HUDEP-2 (cell line): ENCODE results near the gene CHAT.
A peak's percentile ranks its signal among the peaks of the same experiment; 100 is the strongest.

Experiments used
- DNase-seq, 76 experiments: peaks; one replicate each; lab custom pipeline; 2025; ENCODE audit not compliant: unreplicated experiment in 76 of 76; lab: John Stamatoyannopoulos, UW

The CHAT gene

DNA sequence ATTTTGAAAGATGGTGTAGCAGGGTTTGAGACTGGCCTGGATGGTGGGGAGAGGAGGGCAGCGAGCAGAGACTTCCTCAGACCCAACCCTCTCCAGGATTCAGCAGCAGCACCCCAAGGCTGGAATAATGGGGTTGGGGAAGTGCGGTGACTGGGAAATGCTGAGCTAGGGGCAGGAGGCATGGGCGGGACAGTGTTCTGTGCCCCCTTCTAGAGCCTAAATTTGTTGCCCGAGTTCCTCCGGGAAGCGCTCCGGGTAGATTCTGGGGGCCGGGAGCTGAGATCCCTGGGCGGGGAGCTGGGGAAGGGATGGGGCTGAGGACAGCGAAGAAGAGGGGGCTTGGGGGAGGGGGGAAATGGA is at the start of gene CHAT:
TSS of gene CHAT (plus strand) at position 156 of the 360 bp plus-strand sequence. CDS start at position 309, 153 bp downstream.
- DNase-seq: no peak

DNA sequence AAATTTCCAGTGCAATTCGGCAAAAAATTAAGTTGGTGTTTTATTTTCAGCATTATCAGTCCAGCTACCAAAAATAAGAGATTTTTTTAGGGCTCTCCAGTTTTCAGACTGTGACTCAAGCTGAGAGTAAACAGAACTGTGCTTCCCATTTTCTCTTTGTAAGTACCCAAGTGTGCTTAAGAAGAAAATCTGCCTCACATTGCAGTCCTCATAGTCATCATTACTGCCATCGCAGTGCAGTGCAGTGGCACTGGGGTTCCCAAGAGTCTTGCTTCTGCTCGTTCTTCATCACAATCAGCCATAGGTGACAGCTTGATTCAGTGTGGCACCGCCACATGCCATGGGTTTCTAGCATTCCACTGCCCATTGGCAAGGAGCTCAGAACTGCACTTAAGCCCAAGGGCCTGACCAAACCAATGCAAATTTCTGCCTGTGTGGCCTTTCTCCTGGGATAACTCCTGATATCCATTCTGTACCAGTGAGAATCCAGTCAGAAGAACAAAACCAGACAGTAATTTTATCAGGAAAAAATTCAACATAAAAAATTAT is 49.3 kb upstream of the CHAT start:
- no peak for DNase-seq

DNA sequence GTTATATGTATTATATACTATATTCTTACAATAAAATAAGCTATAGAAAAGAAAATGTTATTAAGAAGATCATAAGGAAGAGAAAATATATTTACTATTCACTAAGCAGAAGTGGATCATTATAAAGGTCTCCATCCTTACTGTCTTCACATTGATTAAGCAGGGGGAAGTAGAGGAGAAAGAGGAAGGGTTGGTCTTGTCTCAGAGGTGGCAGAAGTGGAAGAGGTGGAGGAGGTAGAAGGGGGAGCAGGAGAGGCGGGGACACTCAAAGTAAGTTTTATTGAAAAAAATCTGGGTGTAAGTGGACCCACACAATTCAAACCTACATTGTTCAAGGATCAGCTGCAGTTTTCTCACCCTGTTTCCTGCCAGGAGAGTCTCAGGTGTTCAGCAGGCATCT is 46.0 kb upstream of the CHAT start:
- DNase-seq: no peak

DNA sequence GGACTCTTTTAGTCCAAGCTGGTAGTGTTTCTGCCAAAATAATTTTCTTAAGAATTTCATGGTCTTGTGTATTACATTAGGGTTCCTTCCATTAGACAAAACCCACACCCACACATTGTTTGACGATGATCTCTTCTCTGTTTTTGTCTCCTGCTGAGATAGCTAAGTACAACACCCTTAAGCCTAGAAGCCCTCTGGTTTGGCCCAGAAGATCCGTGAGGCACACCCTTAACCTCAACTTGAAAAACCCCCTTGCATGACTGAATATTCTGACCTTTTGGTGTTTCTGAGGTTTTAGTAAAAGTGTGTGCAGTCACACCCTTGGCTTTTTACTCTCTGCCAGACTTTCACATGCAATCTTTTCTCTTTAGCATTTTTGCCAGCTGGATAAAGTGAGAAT is 45.6 kb upstream of the CHAT start:
- DNase-seq: no peak

DNA sequence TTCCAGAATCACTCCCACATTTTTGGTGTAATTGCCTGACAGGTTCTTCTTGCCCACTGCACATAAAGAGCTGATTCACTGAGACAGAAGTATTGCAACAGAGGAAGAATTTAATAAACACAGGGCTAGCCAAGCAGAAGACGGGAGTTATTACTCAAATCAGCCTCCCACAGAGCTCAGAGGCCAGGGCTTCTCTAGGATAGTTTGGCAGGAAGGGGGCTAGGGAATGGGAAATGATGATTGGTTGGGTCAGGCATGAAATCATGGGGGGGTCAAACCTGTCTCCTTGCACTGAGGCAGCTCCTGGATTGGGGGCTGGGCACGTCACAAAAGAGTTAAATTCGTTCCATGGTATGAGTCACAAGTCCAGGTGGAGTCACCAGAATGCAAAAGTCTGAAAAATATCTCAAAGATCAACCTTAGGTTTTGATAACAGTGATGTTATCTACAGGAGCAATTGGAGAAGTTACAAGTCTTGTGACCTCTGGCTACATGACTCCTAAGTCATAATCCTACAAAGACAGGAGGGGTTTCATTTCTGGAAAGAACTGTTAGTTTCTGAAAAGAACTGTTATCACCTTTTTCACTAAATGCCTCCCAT is 44.7 kb upstream of the CHAT start:
- no peak for DNase-seq

DNA sequence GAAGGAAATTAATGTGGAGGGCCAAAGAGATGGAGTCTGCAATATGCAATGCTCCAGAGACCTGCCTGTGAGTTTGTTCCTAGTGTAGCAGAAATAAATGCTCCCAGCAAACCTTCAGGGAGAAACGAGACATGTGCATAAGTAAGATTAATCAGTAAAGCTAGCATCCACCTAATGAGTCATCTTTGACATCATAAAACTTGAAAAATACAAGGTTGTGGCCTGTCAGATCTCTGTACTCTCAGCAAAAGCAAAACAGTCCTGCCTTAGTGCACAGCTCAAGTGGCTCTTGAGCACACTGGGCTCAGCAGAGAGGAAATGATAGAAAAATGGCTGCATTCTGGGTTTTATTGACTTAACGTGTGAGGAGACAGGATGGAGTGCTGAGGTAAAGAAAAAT is 42.4 kb upstream of the CHAT start:
- DNase-seq: no peak

DNA sequence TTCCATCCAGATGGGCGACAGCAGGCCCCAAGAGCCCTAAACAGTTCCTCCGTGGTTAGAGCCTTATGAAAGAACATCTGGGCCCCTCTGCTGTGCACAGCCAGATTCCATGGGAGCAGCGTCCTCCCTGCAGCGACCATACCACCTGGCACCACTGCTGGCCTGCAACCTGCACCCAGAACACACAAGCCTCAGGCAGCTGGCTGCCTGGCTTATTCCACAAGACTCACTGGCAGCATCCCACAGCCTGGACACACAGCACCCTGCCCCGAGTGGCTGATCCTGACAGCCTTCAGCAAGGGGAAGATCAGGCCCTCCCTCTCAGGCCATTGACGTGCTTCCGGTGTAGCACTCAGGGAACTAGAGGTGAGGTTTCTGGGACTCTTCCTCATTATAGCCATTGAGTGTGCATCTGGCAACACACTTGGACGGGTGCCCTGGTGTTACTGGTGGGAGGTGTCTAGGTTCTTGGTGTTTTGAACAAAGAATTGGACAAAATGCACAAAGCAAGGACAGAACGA is 41.2 kb upstream of the CHAT start:
- no peak for DNase-seq

DNA sequence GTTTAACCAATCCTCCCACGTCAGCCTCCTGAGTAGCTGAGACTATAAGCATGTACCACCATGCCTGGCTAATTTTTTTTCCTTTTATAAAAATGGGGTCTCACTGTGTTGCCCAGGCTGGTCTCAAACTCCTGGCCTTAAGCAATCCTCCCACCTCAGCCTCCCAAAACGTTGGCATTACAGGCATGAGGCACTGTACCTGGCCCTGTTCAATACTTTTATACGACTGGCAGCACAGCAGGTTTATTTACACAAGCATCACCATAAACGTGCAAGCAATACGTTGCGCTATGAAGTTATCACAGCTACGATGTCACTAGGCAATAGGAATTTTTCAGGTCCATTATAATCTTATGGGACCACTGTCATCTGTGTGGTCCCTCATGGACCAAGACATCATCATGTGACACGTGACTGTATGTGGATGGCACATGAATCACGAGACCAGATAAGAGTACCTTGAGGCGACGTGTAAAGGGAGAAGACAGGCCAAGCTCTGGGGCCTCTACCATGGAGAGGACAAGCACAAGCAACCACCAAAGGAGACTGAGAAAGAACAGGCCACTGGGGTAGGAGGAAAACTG is 38.3 kb upstream of the CHAT start:
- DNase-seq: no peak

DNA sequence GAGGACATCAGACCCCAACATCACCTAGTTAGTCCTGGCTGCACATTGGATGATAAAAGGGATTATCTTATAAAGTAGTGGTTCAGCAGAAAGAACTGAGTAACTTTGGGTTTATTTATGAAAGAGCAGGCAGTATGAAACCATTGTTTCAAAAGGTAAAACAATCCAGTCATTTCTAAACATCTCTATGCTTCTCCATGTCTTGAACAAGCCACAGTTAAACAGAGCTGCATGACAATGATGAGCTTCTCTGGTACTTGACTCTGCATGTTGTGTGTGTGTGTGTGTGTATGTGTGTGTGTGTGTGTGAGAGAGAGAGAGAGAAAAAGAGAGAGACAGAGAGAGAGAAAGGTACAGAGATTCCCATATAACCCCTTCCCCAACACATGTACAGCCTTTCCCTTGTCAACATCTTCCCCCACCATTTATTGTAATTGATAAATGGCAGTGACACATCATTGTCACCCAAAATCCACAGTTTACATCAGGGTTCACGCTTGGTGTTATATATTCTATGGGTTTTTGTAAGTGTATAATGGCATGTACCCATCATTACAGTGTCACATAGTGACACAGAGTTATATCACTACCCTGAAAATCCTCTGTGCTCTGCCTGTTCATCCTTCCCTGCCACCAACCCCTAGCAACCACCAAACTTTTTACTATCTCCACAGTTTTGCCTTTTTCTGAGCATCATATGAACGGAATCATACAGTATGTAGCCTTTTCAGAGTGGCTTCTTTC is 36.5 kb upstream of the CHAT start:
- no peak for DNase-seq

DNA sequence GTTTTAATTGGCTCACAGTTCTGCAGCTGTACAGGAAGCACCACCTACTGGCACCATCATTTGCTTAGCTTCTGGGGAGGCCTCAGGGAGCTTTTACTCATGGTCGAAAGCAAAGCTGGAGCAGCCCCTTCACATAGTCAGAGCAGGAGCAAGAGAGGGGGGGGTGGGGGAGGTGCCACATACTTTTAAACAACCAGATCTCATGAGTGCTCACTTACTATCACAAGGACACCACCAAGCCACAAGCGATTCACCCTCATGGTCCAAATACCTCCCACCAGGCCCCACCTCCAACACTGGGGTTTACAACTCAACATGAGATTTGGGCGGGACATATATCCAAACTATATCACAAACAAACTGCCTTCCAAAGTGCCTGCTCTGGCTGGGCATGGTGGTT is 35.4 kb upstream of the CHAT start:
- no peak for DNase-seq

DNA sequence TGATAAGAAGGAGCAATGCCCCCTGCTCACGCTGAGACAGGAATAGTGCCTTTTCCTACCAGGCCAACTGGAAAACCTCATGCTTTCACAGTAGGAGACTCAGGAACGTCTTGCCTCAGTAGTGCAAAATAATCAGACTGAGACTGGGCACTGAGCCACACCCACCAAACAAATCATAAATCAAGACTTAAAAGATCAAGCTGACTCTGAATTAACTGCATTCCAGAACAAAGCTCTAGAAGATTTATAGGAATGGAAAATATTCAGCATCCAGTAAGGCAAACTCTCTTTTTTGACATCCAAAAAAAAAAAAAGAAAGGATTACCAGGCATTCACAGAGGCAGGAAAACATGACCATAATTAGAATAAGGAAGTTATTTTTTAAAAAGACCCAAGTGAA is 34.2 kb upstream of the CHAT start:
- DNase-seq: no peak

DNA sequence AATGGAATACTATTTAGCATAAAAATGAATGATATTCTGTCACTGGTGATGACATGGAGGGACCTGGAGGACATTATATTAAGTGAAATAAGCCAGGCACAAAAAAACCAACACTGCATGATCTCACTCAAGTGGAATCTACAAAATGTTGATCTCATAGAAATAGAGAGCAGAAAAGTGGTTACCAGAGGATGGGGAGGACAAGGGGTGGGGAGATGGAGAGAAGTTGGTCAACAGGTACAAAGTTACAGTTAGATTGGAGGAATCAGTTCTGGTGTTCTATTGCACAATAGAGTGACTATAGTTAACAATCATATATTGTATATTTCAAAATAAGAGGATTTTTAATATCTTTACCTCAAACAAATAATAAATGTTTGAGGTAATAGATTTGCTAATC is 28.4 kb upstream of the CHAT start:
- DNase-seq: no peak

DNA sequence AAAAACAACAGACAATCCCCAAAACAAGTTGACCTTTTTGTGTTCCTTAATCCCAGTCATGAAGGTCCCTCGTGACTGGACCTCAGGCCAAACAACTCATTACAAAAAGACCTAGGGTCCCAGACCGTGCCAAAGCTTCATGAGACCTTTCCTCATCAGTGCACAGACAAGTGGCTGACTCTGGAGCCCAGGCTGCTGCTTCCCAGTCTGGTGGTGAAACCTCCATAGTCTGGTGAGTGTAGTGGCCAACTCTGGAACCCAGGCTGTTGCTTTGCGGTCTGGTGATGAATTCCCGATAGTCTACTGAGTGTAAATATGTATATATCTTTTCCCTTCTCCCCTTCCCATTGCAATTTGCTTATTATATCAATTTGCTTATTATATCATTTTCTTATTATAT is 25.9 kb upstream of the CHAT start:
- no peak for DNase-seq

DNA sequence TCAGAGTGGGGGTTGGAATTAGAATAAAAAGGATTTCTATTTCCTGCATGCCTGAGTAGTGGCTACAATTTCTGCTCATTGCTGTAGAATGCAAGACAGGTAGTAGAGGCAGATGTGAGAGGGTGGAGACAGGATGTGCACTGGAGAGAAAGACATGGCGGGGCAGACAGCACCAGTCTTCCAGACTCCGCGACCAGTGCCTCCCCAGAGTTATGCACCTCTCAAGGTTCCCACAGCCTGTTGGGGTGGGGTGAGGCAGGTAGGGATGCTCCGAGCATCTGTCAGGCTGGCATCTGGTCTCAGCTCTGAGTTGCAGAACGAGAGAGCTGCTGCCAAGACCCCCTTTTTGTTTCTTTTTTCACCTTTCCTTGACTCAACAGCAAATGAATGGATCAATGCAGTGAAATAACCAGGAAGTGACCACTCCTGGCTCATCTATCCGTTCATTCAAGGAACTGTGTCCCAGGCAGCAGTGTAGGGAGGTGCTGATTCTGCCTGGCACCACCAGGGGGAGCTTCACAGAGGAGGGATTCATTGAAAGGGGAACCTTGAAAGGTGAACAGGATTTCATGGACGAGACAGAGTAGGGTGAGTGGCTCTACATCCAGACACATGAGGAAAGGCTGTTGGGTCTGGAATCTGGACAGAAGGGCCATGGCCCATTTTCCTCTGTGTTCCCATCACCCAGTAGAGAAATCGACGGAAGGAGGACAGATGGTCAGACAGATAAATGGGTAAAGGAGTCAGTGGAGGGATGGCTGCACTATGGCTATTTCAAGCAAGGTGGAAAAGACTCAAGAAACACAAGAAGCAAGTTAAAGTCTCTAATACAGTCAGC is 20.9 kb upstream of the CHAT start:
- peak in 38 of 76 experiments; percentile 2 to 57 (median 25) for DNase-seq

DNA sequence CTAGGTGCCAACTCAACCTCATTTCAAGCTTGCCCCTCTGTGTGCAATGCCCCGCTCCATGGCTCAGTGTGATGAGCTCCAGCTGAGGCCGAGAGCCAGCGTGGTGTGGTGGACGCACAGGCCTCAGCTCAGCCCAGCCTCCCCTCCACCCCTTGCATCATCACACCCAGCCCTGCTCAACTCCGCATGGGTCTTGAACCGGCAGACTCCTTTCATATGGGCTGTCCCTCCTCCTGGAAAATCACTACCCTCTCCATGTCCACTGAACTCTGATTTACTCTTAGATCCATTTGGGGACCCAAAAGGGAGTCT is 20.3 kb upstream of the CHAT start:
- no peak for DNase-seq

DNA sequence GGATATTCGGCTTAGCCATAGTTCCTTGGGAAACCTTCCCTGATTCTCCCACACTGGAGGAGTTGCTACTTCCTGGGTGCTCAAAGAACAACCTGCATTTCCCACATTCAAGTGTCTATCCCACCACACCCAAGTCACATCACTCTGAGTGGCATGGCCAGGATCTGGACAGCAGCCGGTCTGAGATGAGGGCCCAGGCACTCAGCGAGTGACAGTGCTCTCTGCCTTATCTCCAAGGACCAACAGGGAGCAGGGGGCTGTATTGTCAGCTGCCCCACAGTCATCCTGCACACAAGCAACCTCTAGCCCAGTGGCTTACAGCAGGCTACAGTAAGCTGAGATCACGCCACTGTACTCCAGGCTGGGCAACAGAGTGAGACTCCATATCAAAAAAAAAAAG is 19.8 kb upstream of the CHAT start:
- no peak for DNase-seq

DNA sequence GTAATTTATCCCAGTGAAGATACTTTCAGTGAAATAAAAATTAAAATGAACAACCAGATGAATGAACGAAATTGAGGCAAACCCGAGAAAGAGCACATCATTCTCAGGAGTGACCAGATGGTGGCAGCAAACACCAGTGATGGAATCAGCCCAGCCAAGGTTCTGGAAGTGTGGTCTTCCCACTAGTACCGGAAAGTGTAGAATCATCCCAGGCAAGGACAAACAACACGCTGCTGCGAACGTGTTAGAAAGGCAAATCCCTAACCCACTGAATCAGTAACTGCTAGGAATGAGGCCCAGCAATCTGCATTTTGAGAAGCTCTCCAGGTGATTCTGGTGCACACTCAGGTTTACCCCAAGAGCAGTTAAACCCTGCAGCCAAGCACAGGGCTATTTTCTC is 19.2 kb upstream of the CHAT start:
- peak in 21 of 76 experiments; percentile 2 to 40 (median 15) for DNase-seq

DNA sequence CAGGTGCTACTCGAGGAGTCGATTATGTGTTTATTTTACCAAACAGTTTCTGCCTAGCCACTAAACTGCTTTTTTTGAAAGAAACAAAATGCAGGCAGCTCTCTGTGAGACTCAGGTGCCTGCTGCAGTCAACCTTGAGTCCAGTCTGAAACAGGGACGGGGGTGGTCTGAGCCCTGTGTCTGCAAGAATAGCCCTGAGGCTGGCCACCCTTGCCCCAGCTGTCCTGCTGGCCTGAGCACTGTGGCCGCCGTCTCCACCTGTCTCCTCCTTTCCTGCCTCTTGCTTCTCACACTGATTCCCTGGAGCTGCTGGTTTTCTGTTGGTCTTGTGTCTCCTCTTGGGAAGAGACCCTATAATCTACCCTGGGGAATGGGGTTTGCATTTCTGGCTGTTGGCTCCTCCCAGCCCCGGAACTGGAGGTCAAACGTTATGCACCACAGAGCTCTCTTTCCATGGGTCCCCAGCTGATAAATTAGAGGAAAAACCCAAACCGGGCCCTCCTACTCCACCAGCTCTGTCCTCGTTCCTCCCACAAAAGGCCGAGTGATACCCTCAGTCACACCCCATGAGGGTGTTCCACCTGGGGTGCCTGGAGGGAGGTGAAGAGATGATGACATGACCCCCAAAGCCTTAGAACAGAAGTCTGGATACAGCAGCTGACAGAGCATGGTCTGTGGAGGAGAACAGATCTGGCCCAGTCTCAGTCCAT is 18.7 kb upstream of the CHAT start:
- no peak for DNase-seq

DNA sequence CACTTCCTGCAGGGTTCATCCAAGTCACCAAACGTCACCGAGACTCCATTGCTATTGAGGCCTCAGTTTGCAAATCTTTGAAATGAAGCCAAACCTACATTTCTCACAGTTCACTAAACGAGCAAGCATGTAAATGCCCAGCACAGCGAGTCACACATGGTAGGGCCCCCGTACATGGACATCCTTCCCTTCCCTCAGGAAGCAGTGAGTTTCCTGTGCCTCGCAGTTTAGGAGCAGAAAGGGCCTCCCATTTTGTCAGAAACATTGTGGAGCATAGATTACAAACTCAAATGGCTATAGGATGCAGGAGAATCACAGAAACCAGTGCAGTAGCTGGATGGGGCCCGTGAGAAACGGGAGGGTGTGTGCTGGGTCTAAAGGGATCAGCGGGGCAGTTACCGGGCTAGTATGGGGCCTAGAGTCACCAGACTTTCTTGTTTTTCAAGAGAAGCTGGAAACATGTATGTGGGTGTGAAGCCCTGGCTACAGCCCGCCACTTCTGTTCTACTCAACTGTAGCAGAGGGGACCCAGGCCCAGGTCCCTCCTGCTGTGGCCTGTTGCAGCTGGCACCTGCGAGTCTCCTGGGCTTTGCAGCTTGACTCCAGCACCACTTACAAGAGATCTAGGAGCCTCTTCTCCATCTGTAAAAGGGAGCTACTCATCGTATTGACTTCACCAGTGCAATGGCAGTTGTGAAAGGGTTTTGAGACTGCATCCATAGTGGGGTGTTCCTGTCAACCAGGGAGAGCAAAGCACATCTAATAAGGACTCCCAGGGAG is 17.9 kb upstream of the CHAT start:
- DNase-seq: no peak

DNA sequence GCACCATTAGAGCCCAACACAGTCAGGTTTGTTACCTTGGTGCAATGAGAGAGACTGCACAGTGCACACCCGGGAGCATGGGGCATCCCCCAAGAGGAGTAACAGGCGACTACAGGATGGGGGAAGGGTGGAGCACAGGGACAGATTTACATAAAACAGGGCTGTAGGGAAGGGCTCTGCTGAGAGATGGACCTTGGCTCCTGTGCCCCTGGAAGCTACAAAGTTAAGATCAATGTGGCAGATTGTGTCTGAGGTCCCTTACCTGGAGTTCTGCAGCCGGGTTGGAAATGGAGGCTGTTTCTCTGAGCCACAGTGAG is 17.4 kb upstream of the CHAT start:
- no peak for DNase-seq
